Activated T-helper 1 cell treated with anti-CD3 and anti-CD28 coated beads, Interleukin-2, amount 50 U/mL, for 16 hours (primary cell): ENCODE measurements around the gene INS.

Source experiments
- DNase-seq, 2 donors: peaks; one replicate each; pipeline ENCODE4 v3.0.0-alpha.2; 2020; ENCODE audit warnings: low read depth in 1 of 2, low spot score in 1 of 2

The INS gene

GRCh38 chr11:2165571-2165970 is 4.6 kb upstream of the INS start:
- DNase-seq = no peak

GRCh38 chr11:2164861-2165555 is 4.0 kb upstream of the INS start:
- DNase-seq = no peak

GRCh38 chr11:2164081-2164480 is 3.1 kb upstream of the INS start:
- DNase-seq = no peak

GRCh38 chr11:2163428-2163978 is 2.5 kb upstream of the INS start:
- DNase-seq = no peak

GRCh38 chr11:2159536-2160413 is 1.2 kb downstream of the INS start:
- DNase-seq = no peak

GRCh38 chr11:2158966-2159365 is 2.0 kb downstream of the INS start:
- no peak for DNase-seq

- DNase-seq = no peak
Observed at GRCh38 chr11:2158296-2158737, 2.7 kb downstream of the INS start.

- no peak for DNase-seq
Observed at GRCh38 chr11:2157294-2158040, 3.5 kb downstream of the INS start.

GRCh38 chr11:2156416-2157182 is 4.4 kb downstream of the INS start:
- DNase-seq = peak; percentile 14 to 20

GRCh38 chr11:2155511-2155910 is 5.5 kb downstream of the INS start:
- no peak for DNase-seq

- no peak for DNase-seq
Observed at GRCh38 chr11:2154889-2155288, 6.1 kb downstream of the INS start.

- DNase-seq = no peak
Observed at GRCh38 chr11:2154195-2154585, 6.8 kb downstream of the INS start.

- no peak for DNase-seq
Observed at GRCh38 chr11:2153581-2154194, 7.3 kb downstream of the INS start.

- peak; percentile 54 to 63 for DNase-seq
Observed at GRCh38 chr11:2151500-2152257, 9.3 kb downstream of the INS start.

- DNase-seq = no peak
Observed at GRCh38 chr11:2149864-2150847, 10.9 kb downstream of the INS start.

GRCh38 chr11:2149460-2149859 is 11.5 kb downstream of the INS start:
- no peak for DNase-seq

GRCh38 chr11:2148595-2148994 is 12.4 kb downstream of the INS start:
- no peak for DNase-seq

- DNase-seq = no peak
Observed at GRCh38 chr11:2147391-2147790, 13.6 kb downstream of the INS start.
